T-helper 2 cell treated with Interferon-gamma antibody and Interleukin-4, amounts not matched to agents 5 μg/mL and 100 μg/mL, for 36 hours (primary cell): ENCODE results near the gene STX3.
"Not testable (repeated sequence)": the region's sequence is repeated elsewhere in the genome, so short reads cannot be mapped to it uniquely, and the experiment has no call there.

Experiments
- DNase-seq: peaks from one replicate; pipeline ENCODE4 v3.0.0; 2021; ENCODE audit warnings: low spot score
- H3K27ac Mint-ChIP-seq: one replicate; pipeline ENCODE4 v1.8.0; 2021; ENCODE audit warnings: mild to moderate bottlenecking, mixed read lengths
- H3K27me3 Mint-ChIP-seq: one replicate; pipeline ENCODE4 v1.8.0; 2021; ENCODE audit warnings: low read depth, mixed read lengths
- H3K36me3 Mint-ChIP-seq: one replicate; pipeline ENCODE4 v1.8.0; 2021; ENCODE audit warnings: low read depth, mixed read lengths
- H3K4me1 Mint-ChIP-seq: one replicate; pipeline ENCODE4 v1.8.0; 2021; ENCODE audit warnings: low read depth, mixed read lengths
- H3K4me3 Mint-ChIP-seq: one replicate; pipeline ENCODE4 v1.8.0; 2022; ENCODE audit warnings: mild to moderate bottlenecking, moderate library complexity, mixed read lengths
- H3K9me3 Mint-ChIP-seq: one replicate; pipeline ENCODE4 v1.8.0; 2021; ENCODE audit warnings: mixed read lengths

The STX3 gene

DNA sequence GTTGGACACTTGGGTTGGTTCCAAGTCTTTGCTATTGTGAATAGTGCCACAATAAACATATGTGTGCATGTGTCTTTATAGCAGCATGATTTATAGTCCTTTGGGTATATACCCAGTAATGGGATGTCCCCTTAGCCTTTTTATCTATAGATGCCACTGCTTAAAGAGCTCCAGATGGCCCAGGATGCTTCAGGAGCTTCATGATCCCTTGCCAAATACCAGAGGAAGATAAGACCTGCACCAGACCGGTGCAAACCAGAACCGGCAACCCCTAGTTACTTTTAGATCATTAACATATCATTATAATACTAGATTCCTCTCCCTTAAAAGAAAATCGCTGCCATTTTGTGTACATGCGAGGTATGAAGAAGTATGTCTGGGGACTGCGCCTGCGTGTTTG is 93.3 kb downstream of the STX3 start:
- DNase-seq, H3K9me3 Mint-ChIP-seq, H3K27ac Mint-ChIP-seq, H3K4me3 Mint-ChIP-seq, H3K27me3 Mint-ChIP-seq, H3K4me1 Mint-ChIP-seq, H3K36me3 Mint-ChIP-seq: not testable (repeated sequence)

DNA sequence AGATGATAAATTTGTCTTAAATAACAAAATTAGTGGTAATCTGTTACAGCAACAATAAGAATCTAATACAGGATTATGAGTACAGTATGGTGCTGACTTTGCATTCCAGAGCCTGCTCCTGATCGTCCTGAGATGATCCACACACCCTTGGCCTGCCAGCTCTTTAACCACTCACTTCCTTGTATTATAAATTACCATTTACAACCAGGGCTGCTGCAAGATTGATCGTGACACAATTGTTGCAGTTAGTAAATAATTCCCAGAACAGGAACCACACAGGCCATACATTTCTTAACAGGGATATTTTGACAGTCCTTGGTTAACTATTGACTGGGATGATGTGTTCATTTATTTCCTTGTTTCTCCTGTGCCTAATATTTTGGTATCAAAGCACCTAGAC is 94.0 kb downstream of the STX3 start:
- DNase-seq: no peak
- Mint-ChIP-seq H3K36me3 (no peaks in the 10 kb centered on the region), H3K9me3 (no peaks in the 10 kb centered on the region), H3K4me1 (peaks cover 4% of the 10 kb centered on the region), H3K27ac (no peak overlapping the region), H3K4me3 (no peak overlapping the region), H3K27me3 (no peaks in the 10 kb centered on the region)

DNA sequence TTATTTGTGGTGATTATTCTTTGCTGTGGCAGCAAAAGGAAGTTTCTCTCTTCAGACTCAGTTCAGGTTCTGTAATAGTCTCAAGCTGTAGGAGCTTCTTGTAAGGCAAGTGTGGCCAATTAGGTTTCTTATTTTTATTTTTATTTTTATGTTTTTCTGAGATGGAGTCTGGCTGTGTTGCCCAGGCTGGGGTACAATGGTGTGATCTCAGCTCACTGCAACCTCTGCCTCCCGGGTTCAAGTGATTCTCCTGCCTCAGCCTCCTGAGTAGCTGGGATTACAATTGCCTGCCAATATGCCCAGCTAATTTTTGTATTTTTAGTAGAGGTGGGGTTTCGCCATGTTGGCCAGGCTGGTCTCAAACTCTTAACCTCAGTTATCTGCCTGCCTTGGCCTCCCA is 94.4 kb downstream of the STX3 start:
- not testable (repeated sequence) for DNase-seq, H3K4me1 Mint-ChIP-seq, H3K27me3 Mint-ChIP-seq, H3K36me3 Mint-ChIP-seq, H3K4me3 Mint-ChIP-seq, H3K9me3 Mint-ChIP-seq, H3K27ac Mint-ChIP-seq

DNA sequence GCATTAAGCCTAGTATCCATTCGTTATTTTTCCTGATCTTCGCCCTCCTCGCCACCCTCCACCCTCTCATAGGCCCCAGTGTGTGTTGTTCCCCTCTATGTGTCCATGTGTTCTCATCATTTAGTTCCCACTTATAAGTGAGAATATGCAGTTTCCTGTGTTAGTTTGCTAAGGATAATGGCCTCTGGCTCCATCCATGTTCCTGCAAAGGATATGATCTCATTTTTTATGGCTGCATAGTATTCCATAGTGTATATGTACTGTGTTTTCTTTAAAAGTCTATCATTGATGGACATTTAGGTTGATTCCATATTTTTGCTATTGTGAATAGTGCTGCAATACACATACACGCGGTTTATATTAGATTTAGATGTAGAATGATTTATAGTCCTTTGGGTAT is 96.2 kb downstream of the STX3 start:
- H3K4me3 Mint-ChIP-seq, H3K27ac Mint-ChIP-seq, H3K27me3 Mint-ChIP-seq, H3K4me1 Mint-ChIP-seq, H3K36me3 Mint-ChIP-seq, H3K9me3 Mint-ChIP-seq, DNase-seq: not testable (repeated sequence)

DNA sequence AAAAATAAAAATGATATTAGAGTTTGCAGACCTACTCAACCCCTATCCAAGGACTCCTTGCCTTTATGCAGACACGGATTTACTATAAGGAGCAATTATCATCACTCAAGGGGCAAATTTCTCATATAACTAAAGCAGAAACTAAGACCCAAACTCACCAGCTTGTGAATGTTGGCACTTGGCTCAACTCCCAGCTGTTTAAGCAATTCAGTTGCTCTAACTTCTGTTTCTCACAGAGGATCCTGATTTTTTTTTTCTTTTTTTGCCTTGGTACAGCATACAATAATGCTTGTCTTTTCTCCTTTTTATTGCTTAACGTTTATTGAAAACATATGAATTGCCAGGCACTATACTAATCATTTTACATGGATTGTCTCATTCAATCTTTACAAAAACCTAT is 99.7 kb downstream of the STX3 start:
- H3K27ac Mint-ChIP-seq: no peak overlapping the region
- peaks cover 17% of the 10 kb centered on the region for H3K36me3 Mint-ChIP-seq
- no peak overlapping the region for H3K4me3 Mint-ChIP-seq
- H3K4me1 Mint-ChIP-seq: peaks cover 35% of the 10 kb centered on the region
- H3K27me3 Mint-ChIP-seq: no peaks in the 10 kb centered on the region
- peaks cover 19% of the 10 kb centered on the region for H3K9me3 Mint-ChIP-seq
- DNase-seq: no peak
